HG03196 (cell line): ENCODE measurements around the gene BLOC1S3.

ENCODE experiments used
- ATAC-seq: cut with Tn5 transposase; IDR thresholded peaks from one replicate; pipeline ENCODE4 v1.9.1; 2021; ENCODE audit not compliant: unreplicated experiment

BLOC1S3 gene

GRCh38 chr19:45161738-45162607 lies 16.6 kb upstream of the BLOC1S3 start:
- no peak for ATAC-seq

GRCh38 chr19:45162608-45163143 lies 15.9 kb upstream of the BLOC1S3 start:
- no peak for ATAC-seq

- ATAC-seq: no peak
Measured at GRCh38 chr19:45163156-45163555, 15.4 kb upstream of the BLOC1S3 start.

DNA sequence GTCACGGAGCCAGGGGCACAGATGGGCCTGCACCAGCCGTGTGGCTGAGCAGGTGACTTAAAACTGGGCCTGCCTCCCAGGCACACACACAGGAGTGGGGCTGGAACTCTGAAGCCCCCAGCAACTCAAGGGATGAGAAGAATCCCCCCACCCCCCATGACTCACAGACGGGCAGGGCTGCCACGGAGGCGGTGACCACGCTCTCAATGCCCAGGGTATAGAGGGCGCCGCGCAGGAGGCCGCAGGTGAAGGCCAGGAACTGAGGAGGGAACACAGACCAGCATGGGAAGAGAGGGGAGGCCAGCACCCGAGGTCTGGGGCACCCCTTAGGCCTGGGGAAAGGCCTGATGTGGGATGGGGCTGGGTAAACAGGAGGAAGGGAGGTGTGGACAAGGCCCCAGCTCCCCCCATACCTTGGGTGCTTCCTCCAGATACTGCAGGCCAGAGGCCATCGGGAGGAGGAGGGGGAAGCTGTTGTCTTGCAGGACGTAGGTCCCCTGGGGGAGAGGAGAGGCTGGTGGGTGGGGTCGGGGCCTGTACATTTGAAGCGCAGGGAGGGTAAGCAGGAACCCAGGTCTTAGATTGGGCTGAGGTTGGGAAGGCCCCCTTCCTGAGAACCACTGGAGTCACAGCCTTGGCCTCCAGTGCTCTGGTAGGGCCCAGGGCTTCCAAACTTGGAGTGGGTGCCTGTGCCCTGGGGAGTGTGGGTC lies 14.7 kb upstream of the BLOC1S3 start:
- ATAC-seq: peak; percentile 15

DNA sequence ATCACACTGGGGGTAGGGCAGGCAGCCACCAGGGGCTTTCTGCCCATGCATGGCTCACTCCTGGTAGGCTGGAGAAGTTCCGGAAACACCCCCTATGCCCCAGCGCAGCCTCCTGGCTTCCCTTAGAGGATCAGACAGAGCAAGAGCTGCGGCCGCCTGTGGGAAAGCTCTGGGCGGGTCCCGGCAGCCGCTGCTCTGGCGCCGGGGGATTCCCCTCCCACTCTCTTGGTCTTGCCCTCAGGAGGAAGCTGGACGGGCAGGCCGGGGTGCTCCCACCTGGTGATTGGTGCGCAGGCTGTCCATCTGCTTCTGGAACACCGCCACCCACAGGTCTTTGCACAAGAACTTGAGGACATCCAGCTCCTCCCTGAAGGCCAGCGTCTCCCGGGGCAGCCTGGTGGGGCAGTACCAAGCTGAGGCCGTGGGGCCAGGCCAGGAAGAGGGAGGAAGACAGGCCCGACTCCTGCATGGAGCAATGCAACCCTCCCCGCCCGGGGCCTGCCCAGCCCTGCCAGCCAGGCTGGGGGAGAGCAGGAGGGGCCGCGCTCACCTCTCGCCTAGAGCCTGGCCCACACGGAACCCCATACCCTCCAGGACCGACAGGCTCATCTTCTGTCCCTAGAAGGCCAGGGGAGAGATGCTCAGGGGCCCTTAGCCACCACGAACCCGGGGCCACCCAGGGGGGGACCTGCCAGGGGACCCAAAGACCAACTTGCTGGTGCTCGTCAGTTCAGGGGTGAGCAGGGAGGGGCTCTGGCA lies 13.8 kb upstream of the BLOC1S3 start:
- peak; percentile 54 for ATAC-seq

GRCh38 chr19:45166723-45167252 lies 11.8 kb upstream of the BLOC1S3 start:
- no peak for ATAC-seq

- no peak for ATAC-seq
Measured at GRCh38 chr19:45168767-45169351, 9.7 kb upstream of the BLOC1S3 start.

DNA sequence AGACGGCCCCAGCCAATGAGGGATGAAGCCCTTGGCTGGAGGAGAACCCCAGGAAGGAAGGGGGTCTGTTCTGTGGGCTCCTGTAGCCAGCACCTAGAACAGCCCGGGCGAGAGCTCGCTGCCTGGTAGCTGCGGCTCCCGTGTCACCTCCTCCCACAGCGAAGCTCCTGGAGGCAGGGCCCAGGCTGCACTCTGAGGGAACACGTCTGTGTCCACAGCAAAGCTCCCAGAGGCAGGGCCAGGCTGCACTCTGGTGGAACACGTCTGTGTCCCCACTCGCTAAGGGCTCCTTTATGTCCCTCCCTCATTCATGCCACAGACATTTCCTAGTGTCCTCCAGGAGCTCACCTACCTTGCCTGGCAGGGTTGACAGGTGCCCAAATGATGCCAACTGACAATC lies 9.0 kb upstream of the BLOC1S3 start:
- no peak for ATAC-seq

GRCh38 chr19:45170146-45171106 lies 8.2 kb upstream of the BLOC1S3 start:
- ATAC-seq: no peak

GRCh38 chr19:45171211-45171623 lies 7.4 kb upstream of the BLOC1S3 start:
- no peak for ATAC-seq

DNA sequence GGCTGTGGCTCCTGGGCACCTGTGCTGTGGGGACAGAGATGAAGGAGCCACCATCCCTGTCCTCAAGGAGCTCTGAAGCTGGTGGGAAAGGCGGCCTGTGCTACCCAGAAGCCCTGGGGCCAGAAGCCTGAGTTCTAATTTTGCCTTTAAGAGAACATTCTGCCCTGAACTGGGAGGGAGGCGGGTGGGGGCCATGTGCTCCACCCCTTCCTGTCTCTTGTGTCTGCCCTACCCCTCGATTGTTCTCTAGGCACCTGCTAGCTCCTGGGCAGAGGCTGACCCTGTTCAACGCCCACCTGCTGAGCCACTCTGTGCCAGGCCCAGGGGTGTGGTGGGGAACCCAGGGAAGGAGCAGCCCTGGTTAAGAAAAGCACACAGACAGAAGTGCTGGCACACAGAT lies 6.4 kb upstream of the BLOC1S3 start:
- no peak for ATAC-seq

DNA sequence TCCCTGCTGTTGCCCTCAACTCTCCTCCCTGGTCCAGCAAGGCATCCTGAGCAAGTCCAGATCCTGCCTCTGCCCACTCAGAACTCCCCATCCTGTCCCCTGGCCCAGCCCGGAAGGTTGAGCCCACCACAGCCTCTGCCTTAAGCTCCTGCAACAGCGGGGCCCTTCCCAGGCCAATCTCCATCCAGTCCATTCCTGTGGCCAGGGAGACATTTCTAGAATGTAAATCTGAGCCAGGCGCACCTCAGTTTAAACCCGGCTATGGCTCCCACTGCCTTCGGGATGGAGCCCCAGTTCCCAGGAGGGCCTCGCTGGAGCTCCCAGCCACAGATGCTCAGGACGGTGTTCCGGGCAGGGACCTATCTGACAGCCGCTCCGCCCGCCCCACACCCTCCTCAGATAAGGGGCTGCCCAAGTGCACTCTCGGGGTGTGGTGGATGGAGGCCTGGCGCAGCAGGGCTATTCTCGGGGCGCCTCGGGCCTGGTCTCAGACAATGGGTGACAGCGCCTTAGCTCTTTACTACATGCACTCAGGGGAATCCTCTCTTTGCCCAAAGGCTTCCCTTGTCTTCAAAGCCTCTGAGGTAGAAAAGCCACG lies 5.9 kb upstream of the BLOC1S3 start:
- no peak for ATAC-seq

- no peak for ATAC-seq
Measured at GRCh38 chr19:45173816-45174215, 4.8 kb upstream of the BLOC1S3 start.

GRCh38 chr19:45175515-45176345 lies 2.9 kb upstream of the BLOC1S3 start:
- no peak for ATAC-seq

DNA sequence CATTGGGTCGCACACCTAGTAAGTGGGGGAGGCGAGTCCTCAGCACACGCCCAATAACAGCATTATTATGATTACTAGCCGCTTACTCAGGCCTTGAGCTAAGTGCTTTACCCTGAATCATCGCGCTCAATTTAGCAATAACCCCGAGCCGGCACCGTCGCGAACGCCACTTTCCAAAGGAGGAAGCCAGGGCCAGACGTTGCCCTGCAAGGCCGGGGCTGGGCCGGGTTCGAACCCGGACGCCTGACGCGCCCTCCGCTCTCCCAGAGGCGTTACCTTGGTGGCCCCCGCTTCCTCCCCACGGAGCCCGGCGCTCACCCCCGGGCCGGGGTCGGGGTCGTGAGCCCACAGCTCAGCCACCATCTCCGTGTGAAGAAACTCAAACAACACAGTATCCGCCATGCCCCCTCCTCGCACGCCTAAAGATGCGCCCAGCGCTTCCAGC lies 745 bp upstream of the BLOC1S3 start, which contains the start of gene TRAPPC6A:
Gene TRAPPC6A, minus strand, starts transcription at position 421 of the 445 bp plus-strand sequence. Its CDS starts 19 bp downstream, at position 402.
- no peak for ATAC-seq

DNA sequence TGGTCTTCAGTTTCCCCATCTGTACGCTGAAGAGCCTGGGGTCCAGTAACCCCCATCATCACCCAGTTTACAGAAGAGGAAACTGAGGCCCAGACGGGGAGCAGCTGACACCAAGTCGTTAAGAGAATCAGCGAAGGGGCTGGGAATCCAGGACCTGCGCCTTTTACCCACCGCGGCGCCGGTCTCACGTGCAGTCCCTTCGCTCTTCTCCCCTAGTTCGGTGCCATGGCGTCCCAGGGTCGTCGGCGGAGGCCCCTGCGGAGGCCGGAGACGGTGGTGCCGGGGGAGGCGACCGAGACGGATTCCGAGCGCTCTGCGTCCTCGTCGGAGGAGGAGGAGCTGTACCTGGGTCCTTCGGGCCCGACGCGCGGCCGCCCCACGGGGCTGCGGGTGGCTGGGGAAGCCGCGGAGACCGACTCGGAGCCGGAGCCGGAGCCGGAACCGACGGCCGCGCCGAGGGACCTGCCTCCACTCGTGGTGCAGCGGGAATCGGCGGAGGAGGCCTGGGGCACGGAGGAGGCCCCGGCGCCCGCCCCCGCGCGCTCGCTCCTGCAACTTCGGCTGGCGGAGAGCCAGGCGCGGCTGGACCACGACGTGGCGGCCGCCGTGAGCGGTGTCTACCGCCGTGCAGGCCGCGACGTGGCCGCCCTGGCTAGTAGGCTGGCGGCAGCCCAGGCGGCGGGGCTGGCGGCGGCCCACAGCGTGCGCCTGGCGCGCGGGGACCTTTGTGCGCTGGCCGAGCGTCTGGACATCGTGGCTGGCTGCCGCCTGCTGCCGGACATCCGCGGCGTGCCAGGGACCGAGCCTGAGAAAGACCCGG lies 698 bp downstream of the BLOC1S3 start:
- ATAC-seq: no peak

- ATAC-seq: no peak
Measured at GRCh38 chr19:45179892-45180370, 1.3 kb downstream of the BLOC1S3 start.
